PC-3 (cell line): ENCODE results near the gene C6orf136. TPM values are rescaled to one million over a fixed set of nuclear protein-coding genes. Genes with fewer than 3 reads are reported as not detected.
"Not testable (repeated sequence)": the region's sequence is repeated elsewhere in the genome, so short reads cannot be mapped to it uniquely, and the experiment has no call there.

ENCODE experiments used
- ATAC-seq: fragments of 200-7000 bp; cut with Tn5 transposase; 2 replicates; pipeline ENCODE4 v1.9.1; 2020; ENCODE audit warnings: mild to moderate bottlenecking, moderate library complexity
- BruUV-seq: library from RNA; stranded (reverse); fragments of 400-500 nt; replicated peaks from 2 replicates; lab custom pipeline; 2021; lab: Mats Ljungman, UMichigan
- CTCF ChIA-PET: fragments of 300-600 bp; sonication (Branson Sonifier 250); formaldehyde crosslinking; loops from one replicate; lab custom pipeline; 2022; ENCODE audit warnings: antibody characterized with exemption; lab: Charles Lee
- POLR2A ChIA-PET: fragments of 300-600 bp; sonication (Branson Sonifier 250); formaldehyde crosslinking; loops from one replicate; lab custom pipeline; 2022; ENCODE audit warnings: antibody characterized with exemption; ENCODE audit not compliant: unreplicated experiment; lab: Charles Lee
- DNase-seq: peaks from one replicate; pipeline ENCODE4 v3.0.0-alpha.2; 2015
- H2AFZ ChIP-seq: fragments of 300-600 bp; sonication (generic); 2 replicates; pipeline ENCODE4 v1.6.0; 2016; ENCODE audit warnings: antibody characterized with exemption, low read length
- H3F3A ChIP-seq: fragments of 300-600 bp; sonication (generic); one replicate; pipeline ENCODE4 v1.6.0; 2017; ENCODE audit warnings: antibody characterized with exemption, low read length, control low read depth, mild to moderate bottlenecking; ENCODE audit not compliant: unreplicated experiment
- H3K27ac ChIP-seq: fragments of 300-600 bp; sonication (generic); 2 replicates; pipeline ENCODE4 v1.5.1; 2016; ENCODE audit warnings: mild to moderate bottlenecking, low read length
- H3K27me3 ChIP-seq: fragments of 300-600 bp; sonication (generic); 2 replicates; pipeline ENCODE4 v1.6.1; 2016; ENCODE audit warnings: low read length, mixed read lengths
- H3K36me3 ChIP-seq: fragments of 300-600 bp; sonication (generic); 2 replicates; pipeline ENCODE4 v1.6.1; 2016; ENCODE audit warnings: low read depth, mixed run types, low read length, mixed read lengths
- H3K4me1 ChIP-seq: fragments of 300-600 bp; sonication (generic); 2 replicates; pipeline ENCODE4 v1.5.1; 2016; ENCODE audit warnings: low read length; ENCODE audit not compliant: insufficient read depth
- H3K4me2 ChIP-seq: fragments of 300-600 bp; sonication (generic); 2 replicates; pipeline ENCODE4 v1.6.0; 2016; ENCODE audit warnings: low read length
- H3K4me3 ChIP-seq: fragments of 300-600 bp; sonication (generic); 2 replicates; pipeline ENCODE4 v1.5.1; 2016; ENCODE audit warnings: mild to moderate bottlenecking, low read length, mixed read lengths
- H3K79me2 ChIP-seq: fragments of 300-600 bp; sonication (generic); 2 replicates; pipeline ENCODE4 v1.6.1; 2017; ENCODE audit warnings: low read length, mixed read lengths
- H3K9ac ChIP-seq: fragments of 300-600 bp; sonication (generic); 2 replicates; pipeline ENCODE4 v1.6.0; 2016; ENCODE audit warnings: mild to moderate bottlenecking, low read length
- H3K9me2 ChIP-seq: fragments of 300-600 bp; sonication (generic); replicated peaks from 2 replicates; pipeline ENCODE4 v1.6.1; 2016; ENCODE audit warnings: mixed run types, low read length, mixed read lengths
- H3K9me3 ChIP-seq: fragments of 300-600 bp; sonication (generic); 2 replicates; pipeline ENCODE4 v1.6.1; 2016; ENCODE audit warnings: low read length, mixed read lengths
- H4K20me1 ChIP-seq: fragments of 300-600 bp; sonication (generic); 2 replicates; pipeline ENCODE4 v1.6.1; 2016; ENCODE audit warnings: low read length, mixed read lengths
- EZH2 ChIP-seq: fragments of 300-600 bp; sonication (generic); IDR thresholded peaks from one replicate; pipeline ENCODE4 v1.6.1; 2017; ENCODE audit warnings: antibody characterized with exemption, mild to moderate bottlenecking, low read length; ENCODE audit not compliant: unreplicated experiment
- EZH2phosphoT487 ChIP-seq: fragments of 300-600 bp; sonication (generic); IDR thresholded peaks from 2 replicates; pipeline ENCODE4 v1.6.1; 2018; ENCODE audit warnings: mild to moderate bottlenecking, antibody characterized with exemption, low read length, borderline replicate concordance
- intact Hi-C: fragments of 100-400 bp; cut with micrococcal nuclease; formaldehyde crosslinking; loops from 2 replicates; pipeline ENCODE4 v1.9.0; 2023
- total RNA-seq: library from RNA; depleted of rRNA; stranded (reverse); fragments of >200 nt; gene quantifications from 2 replicates; pipeline ENCODE4 v1.2.3, GENCODE V29; 2014
- TF ChIP-seq, protein P1 (sequence below): fragments of 300-600 bp; sonication (generic); conservative IDR thresholded peaks from 2 replicates; pipeline ENCODE4 v1.5.1; 2017; ENCODE audit warnings: antibody characterized with exemption, low read depth, mild to moderate bottlenecking, low read length

The C6orf136 gene
- total RNA-seq, 1 experiment from 2014 or later: 18.7 TPM

GRCh38 chr6:30664994-30665767, 18.2 kb downstream of the C6orf136 start:
- H3K36me3 ChIP-seq: peaks cover 43% of the 10 kb centered on the region
- H3K4me2 ChIP-seq: no peak overlapping the region
- DNase-seq (no peak), ATAC-seq (no peak)
- H4K20me1 ChIP-seq: no peaks in the 10 kb centered on the region
- H3K4me1 ChIP-seq: no peaks in the 10 kb centered on the region
- intact Hi-C loops: no loop called here
- TF ChIP-seq, protein P1, sequence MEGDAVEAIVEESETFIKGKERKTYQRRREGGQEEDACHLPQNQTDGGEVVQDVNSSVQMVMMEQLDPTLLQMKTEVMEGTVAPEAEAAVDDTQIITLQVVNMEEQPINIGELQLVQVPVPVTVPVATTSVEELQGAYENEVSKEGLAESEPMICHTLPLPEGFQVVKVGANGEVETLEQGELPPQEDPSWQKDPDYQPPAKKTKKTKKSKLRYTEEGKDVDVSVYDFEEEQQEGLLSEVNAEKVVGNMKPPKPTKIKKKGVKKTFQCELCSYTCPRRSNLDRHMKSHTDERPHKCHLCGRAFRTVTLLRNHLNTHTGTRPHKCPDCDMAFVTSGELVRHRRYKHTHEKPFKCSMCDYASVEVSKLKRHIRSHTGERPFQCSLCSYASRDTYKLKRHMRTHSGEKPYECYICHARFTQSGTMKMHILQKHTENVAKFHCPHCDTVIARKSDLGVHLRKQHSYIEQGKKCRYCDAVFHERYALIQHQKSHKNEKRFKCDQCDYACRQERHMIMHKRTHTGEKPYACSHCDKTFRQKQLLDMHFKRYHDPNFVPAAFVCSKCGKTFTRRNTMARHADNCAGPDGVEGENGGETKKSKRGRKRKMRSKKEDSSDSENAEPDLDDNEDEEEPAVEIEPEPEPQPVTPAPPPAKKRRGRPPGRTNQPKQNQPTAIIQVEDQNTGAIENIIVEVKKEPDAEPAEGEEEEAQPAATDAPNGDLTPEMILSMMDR: no peak
- no peaks in the 10 kb centered on the region for H3K9me2 ChIP-seq
- POLR2A ChIA-PET: no interaction called here
- H3K9ac ChIP-seq: no peak overlapping the region
- H3K9me3 ChIP-seq: no peaks in the 10 kb centered on the region
- H2AFZ ChIP-seq: no peak overlapping the region
- H3K27ac ChIP-seq: no peak overlapping the region
- TSS peak; percentile 38 for BruUV-seq
- no peak overlapping the region for H3K4me3 ChIP-seq
- H3K79me2 ChIP-seq: no peaks in the 10 kb centered on the region
- no peaks in the 10 kb centered on the region for H3F3A ChIP-seq
- CTCF ChIA-PET: no interaction called here
- H3K27me3 ChIP-seq: no peaks in the 10 kb centered on the region

DNA sequence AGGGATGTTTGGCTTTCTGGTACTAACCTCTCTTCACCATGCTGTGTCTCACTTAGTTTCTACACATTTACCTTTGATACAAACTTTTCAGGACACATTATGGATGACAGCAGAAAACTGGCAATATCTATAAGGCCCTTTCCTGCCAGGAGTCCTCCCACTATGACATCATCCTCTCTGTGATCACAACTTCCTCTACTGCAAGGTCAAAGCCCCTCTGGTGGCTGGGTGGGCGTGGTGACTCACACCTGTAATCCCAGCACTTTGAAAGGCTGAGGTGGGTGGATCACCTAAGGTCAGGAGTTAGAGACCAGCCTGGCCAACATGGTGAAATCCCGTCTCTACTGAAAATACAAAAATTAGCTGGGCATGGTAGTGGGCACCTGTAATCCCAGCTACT, 19.4 kb downstream of the C6orf136 start:
- H3K9me3 ChIP-seq, CTCF ChIA-PET, BruUV-seq: not testable (repeated sequence)

DNA sequence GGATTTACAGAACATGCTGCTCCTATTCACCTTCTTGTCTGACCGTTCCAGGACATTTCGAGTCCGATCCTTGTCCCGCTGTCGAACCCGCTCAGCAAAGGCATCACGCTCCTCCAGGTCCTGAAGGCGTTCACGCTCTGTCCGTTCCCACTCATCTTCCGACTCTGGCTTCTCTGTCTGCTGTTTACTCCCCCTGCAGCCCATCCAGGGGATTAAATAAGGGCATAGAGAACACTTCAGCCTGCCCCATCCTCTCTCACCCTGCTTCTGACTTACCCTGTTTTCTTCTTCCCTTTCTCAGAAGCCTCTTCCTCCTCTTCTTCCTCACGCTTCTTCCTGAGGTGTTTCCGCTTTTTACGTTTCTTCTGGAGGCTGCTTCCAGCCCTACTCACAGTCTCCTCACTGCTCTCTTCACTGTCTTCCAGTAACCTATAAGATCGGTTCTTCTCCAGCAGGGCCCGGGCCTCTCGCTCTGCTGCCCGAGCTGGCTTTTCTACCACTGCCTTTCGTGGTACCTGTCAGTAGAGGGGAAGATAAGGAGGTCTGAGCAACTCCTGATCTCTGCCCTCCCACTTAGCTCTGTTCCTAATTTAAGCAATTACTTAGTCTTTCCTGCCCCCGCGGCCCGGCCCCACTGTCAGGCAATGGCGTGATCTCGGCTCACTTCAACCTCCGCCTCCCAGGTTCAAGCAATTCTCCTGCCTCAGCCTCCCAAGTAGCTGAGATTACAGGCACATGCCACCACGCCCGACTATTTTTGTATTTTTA, 24.0 kb downstream of the C6orf136 start:
- peaks cover 4% of the 10 kb centered on the region for H3K4me1 ChIP-seq
- BruUV-seq: no TSS peak
- POLR2A ChIA-PET: no interaction called here
- no peak for TF ChIP-seq EZH2
- TF ChIP-seq, protein P1: peak; percentile 38
- no peak for TF ChIP-seq EZH2phosphoT487
- H3K27ac ChIP-seq: no peak overlapping the region
- peaks cover 18% of the 10 kb centered on the region for H3K36me3 ChIP-seq
- intact Hi-C loops: loop anchor here (5.0 kb wide), 2 partner anchors 189 to 206 kb away; no protein-coding TSS in a partner anchor
- H3K4me2 ChIP-seq: peak overlapping the region; percentile 83
- no peak overlapping the region for H2AFZ ChIP-seq
- H3K9ac ChIP-seq: no peak overlapping the region
- no peaks in the 10 kb centered on the region for H3K27me3 ChIP-seq
- no peaks in the 10 kb centered on the region for H3K9me2 ChIP-seq
- H4K20me1 ChIP-seq: no peaks in the 10 kb centered on the region
- DNase-seq (no peak), ATAC-seq (no peak)
- H3F3A ChIP-seq: no peaks in the 10 kb centered on the region
- peak overlapping the region; percentile 75; the same call in 1 of the 2 replicates for H3K4me3 ChIP-seq
- H3K9me3 ChIP-seq: no peaks in the 10 kb centered on the region
- peaks cover 22% of the 10 kb centered on the region for H3K79me2 ChIP-seq
- CTCF ChIA-PET: no interaction called here

More for the DNA sequence above, 19.4 kb downstream of the C6orf136 start:
- ATAC-seq, H3K4me2 ChIP-seq, H3K9me2 ChIP-seq, POLR2A ChIA-PET, H2AFZ ChIP-seq, H3K4me1 ChIP-seq, H3K27ac ChIP-seq, DNase-seq, H3K79me2 ChIP-seq, H3K9ac ChIP-seq, intact Hi-C loops, H3K4me3 ChIP-seq, H3K27me3 ChIP-seq, H4K20me1 ChIP-seq, H3F3A ChIP-seq: not testable (repeated sequence)
- peaks cover 45% of the 10 kb centered on the region for H3K36me3 ChIP-seq
